Uterus (tissue), 4 donors: ENCODE data around the gene TYSND1. TPM values are rescaled to one million over a fixed set of nuclear protein-coding genes. Genes with fewer than 3 reads are reported as not detected.
"Not testable (repeated sequence)": the region's sequence is repeated elsewhere in the genome, so short reads cannot be mapped to it uniquely, and the experiment has no call there.

Experiments used
- DNase-seq, 2 donors: peaks; one replicate each; pipeline ENCODE4 v3.0.0-alpha.2; 2019 to 2020
- H3K27ac ChIP-seq, 2 donors: fragments of 200-600 bp; sonication (generic); 1 replicate in 1 of 2; 2 replicates in 1 of 2; pipeline ENCODE4 v1.5.1; 2016 to 2018
- H3K27me3 ChIP-seq, 2 donors: fragments of 200-600 bp; sonication (generic); one replicate each; pipeline ENCODE4 v1.5.1; 2018 to 2019; ENCODE audit warnings: control low read depth in 1 of 2
- H3K36me3 ChIP-seq, 2 donors: fragments of 200-600 bp; sonication (generic); one replicate each; pipeline ENCODE4 v1.5.1; 2019; ENCODE audit warnings: control low read depth in 1 of 2
- H3K4me1 ChIP-seq, 2 donors: fragments of 200-600 bp; sonication (generic); one replicate each; pipeline ENCODE4 v1.5.1; 2018 to 2019; ENCODE audit warnings: control low read depth in 1 of 2
- H3K4me3 ChIP-seq, 2 donors: fragments of 200-600 bp; sonication (generic); 1 replicate in 1 of 2; 2 replicates in 1 of 2; pipeline ENCODE4 v1.5.1; 2018 to 2019; ENCODE audit warnings: mild to moderate bottlenecking in 1 of 2
- H3K9me3 ChIP-seq, 2 donors: fragments of 200-600 bp; sonication (generic); one replicate each; pipeline ENCODE4 v1.5.1; 2019; ENCODE audit warnings: control low read depth in 1 of 2
- POLR2A ChIP-seq, 2 donors: fragments of 450-650 bp; IDR thresholded peaks; one replicate each; pipeline ENCODE4 v1.6.1; 2016; ENCODE audit warnings: antibody characterized with exemption in 2 of 2, mild to moderate bottlenecking in 1 of 2, moderate library complexity in 1 of 2
- intact Hi-C: fragments of 100-400 bp; cut with DNase I; formaldehyde crosslinking; loops from one replicate; pipeline ENCODE4 v1.15.1; 2023; ENCODE audit warnings: low total_unique reads
- total RNA-seq, 4 donors: library from RNA; depleted of rRNA in 3 of 4; stranded (reverse); fragments of >200 nt in 3 of 4; gene quantifications; one replicate each; pipeline versions ENCODE4 v1.1.0 to v1.2.4, GENCODE V29; 2014 to 2023
- TF ChIP-seq, protein P1 (sequence below), 4 experiments: fragments of 200-600 bp in 2 of 4; fragments of 450-650 bp in 2 of 4; sonication (generic) in 2 of 4; IDR thresholded peaks; one replicate each; pipeline ENCODE4 v1.5.1; 2016 to 2019; ENCODE audit warnings: antibody characterized with exemption in 4 of 4, mild to moderate bottlenecking in 2 of 4, moderate library complexity in 1 of 4
- donor health status: DM: yes; HTN: yes; CAD: no.

TYSND1 gene
- total RNA-seq, 4 donors from 2014 or later, result 5.4 to 15.9 (median 12.7) TPM

DNA sequence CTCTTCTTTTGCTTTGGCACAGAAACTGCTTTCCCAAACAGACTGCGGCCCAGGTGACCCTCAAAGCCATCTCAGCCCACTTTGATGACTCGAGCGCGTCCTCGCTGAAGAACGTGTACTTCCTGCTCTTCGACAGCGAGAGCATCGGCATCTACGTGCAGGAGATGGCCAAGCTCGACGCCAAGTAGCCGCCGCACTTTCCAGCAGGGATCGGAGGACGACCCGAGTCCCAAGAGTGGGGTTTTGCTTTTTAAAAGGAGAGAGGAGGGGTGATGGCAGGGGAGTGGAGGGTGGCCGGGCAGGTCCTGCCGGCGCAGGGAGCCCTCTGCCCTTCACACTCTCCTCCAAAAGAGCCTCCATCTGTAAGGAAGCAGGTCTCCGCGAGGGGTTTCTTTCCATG lies 35.0 kb downstream of the TYSND1 start:
- H3K27ac ChIP-seq, result no peak overlapping the region
- no peak overlapping the region for H3K4me3 ChIP-seq
- intact Hi-C loops, result no loop called here
- H3K4me1 ChIP-seq, result no peaks in the 10 kb centered on the region
- H3K27me3 ChIP-seq, result no peaks in the 10 kb centered on the region
- no peaks in the 10 kb centered on the region for H3K36me3 ChIP-seq
- no peak for DNase-seq
- TF ChIP-seq POLR2A (IDR thresholded peaks at IDR 0.05), result no peak
- TF ChIP-seq, protein P1, sequence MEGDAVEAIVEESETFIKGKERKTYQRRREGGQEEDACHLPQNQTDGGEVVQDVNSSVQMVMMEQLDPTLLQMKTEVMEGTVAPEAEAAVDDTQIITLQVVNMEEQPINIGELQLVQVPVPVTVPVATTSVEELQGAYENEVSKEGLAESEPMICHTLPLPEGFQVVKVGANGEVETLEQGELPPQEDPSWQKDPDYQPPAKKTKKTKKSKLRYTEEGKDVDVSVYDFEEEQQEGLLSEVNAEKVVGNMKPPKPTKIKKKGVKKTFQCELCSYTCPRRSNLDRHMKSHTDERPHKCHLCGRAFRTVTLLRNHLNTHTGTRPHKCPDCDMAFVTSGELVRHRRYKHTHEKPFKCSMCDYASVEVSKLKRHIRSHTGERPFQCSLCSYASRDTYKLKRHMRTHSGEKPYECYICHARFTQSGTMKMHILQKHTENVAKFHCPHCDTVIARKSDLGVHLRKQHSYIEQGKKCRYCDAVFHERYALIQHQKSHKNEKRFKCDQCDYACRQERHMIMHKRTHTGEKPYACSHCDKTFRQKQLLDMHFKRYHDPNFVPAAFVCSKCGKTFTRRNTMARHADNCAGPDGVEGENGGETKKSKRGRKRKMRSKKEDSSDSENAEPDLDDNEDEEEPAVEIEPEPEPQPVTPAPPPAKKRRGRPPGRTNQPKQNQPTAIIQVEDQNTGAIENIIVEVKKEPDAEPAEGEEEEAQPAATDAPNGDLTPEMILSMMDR (IDR thresholded peaks at IDR 0.05), result no peak
- H3K9me3 ChIP-seq, result no peaks in the 10 kb centered on the region

DNA sequence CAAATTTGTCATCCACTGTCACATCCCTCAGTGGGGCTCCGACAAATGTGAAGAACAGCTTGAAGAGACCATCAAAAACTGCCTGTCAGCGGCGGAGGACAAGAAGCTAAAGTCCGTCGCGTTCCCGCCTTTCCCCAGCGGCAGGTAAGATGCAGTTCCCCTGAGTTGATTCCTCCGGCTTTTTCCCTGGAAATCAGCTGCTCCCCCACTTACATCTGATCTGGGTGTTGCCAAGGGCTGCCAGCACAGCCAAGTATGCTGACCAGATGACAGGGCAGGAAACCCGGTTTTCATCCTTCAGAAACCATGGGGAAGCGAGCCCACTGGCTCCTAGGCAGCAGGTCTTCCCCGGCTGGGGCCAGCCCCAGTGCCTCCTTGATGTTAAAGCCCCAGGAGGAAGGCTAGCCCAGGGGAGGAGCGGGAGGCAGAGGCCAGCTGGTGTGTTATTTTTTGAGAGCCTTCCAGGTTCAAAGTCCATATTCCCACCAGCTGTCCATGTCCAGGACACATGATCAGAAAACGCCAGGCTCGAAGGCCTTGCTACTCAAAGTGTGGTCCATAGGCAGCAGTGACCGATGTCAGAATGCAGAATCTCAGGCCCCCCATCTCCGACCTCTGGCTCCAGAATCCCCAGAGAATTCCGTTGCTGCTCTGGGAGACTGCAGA lies 37.3 kb downstream of the TYSND1 start:
- TF ChIP-seq, protein P1 (IDR thresholded peaks at IDR 0.05), result no peak
- TF ChIP-seq POLR2A (IDR thresholded peaks at IDR 0.05), result no peak
- Histone ChIP-seq H3K4me3 (no peak overlapping the region), H3K27me3 (no peaks in the 10 kb centered on the region), H3K36me3 (no peaks in the 10 kb centered on the region), H3K4me1 (no peaks in the 10 kb centered on the region), H3K9me3 (no peaks in the 10 kb centered on the region), H3K27ac (no peak overlapping the region)
- intact Hi-C loops, result no loop called here
- DNase-seq, result no peak

DNA sequence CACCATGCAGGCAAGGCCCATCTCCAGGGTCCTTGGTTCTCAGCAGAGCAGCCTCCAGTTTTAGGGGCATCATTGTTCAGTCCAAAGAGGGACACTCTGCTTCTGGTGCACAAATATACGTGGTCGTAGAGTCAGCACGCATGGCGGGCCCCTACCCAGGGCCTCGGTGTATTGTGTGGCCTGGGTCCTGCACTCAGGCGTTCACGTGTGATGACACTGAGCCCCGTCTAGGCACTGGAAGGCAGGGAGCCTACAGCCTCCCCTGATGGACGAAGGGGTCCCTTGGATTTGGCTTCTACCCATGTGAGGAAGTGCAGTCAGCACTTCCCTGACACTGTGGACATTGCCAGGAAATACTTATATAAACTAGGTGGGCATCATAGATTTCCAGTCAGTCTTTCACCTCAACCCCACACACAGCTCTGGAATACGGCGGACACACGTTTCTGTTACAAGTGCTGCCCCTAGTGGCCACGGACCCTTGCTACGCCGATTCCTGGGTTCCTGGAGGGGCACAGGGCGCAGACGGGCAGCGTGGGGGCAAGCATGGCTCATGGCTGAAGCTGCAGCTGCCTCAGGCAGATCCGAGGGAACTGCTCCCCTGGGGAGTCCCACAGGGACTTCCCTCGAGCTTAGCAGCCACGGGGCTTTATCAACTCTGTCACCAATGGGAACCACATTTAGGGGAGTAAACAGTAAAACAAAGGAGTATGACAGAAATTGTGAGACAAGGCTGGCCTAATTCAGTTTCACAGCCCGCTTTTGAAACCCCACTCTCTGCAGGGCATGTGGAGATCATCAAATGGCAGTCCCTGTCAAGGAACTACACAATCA lies 39.3 kb downstream of the TYSND1 start:
- no peak for DNase-seq
- intact Hi-C loops, result no loop called here
- H3K36me3 ChIP-seq, result no peaks in the 10 kb centered on the region

DNA sequence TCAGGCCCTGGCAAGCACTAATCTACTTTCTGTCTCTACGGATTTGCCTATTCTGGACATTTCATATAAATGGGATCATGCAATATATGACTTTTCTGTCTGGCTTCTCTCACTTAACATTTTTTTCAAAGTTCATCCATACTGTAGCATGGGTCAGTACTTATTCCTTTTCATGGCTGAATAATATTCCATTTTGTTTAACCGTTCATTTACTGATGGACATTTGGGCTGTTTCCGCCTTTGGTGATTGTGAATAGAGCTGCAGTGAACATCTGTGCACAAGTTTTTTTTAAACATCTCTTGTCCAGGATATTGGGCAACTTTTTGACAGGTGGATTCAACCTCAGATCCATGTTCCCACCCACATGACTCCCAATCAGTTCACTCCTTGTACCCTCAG lies 44.8 kb downstream of the TYSND1 start:
- TF ChIP-seq POLR2A (IDR thresholded peaks at IDR 0.05), result no peak
- TF ChIP-seq, protein P1 (IDR thresholded peaks at IDR 0.05), result no peak
- Histone ChIP-seq H3K4me3 (no peak overlapping the region), H3K9me3 (no peaks in the 10 kb centered on the region), H3K27ac (no peak overlapping the region), H3K27me3 (no peaks in the 10 kb centered on the region), H3K36me3 (no peaks in the 10 kb centered on the region), H3K4me1 (no peaks in the 10 kb centered on the region)
- intact Hi-C loops, result no loop called here
- DNase-seq, result no peak

More for the DNA sequence above, 39.3 kb downstream of the TYSND1 start:
- Histone ChIP-seq H3K9me3 (no peaks in the 10 kb centered on the region), H3K27ac (no peak overlapping the region), H3K4me3 (no peak overlapping the region), H3K4me1 (no peaks in the 10 kb centered on the region), H3K27me3 (no peaks in the 10 kb centered on the region)
- no peak for TF ChIP-seq POLR2A (IDR thresholded peaks at IDR 0.05)
- TF ChIP-seq, protein P1 (IDR thresholded peaks at IDR 0.05), result peak in 1 of 4 experiments; percentile 30

DNA sequence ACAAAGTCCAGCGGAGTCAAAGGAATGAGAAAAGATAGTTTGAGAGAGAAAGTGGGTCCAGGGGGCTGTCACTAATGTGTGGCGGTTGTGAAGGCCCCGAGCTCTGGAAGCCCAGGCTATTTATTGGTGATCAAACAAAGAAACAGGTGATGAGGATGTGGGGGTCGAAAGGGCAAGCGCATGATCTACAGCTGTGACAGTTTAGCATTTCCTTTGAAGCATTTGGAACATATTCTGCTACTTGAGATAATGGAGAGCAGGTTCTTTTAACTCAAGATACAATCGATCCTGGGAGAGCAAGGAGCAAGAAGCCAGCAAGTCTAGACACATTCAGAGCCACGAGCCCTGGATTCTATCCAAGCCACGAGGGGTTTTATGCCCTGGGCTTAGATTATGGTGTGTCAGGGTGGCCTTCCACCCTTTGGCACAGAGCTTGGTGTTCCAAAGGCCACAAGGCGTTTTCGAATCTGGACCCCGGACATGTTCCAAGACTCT lies 45.4 kb downstream of the TYSND1 start:
- DNase-seq, H3K27ac ChIP-seq, H3K4me1 ChIP-seq, intact Hi-C loops, H3K9me3 ChIP-seq, H3K36me3 ChIP-seq, H3K27me3 ChIP-seq, H3K4me3 ChIP-seq: not testable (repeated sequence)
